ENCODE measurements around the gene SLC9A6.
"Not testable (repeated sequence)": the region's sequence is repeated elsewhere in the genome, so short reads cannot be mapped to it uniquely, and the experiment has no call there.

Gene SLC9A6

GRCh38 chrX:136034668-136035067 lies 49.4 kb downstream of the SLC9A6 start:
- in situ Hi-C loops (cut with HindIII; ENCODE audit: low pct_unique_long_range_greater_than_20kb, low sequenced_read_pairs), result no loop called here

GRCh38 chrX:136035663-136036062 lies 50.4 kb downstream of the SLC9A6 start:
- TF ChIP-seq JUND (IDR thresholded peaks at IDR 0.05; ENCODE audit: low read depth), result no peak
- in situ Hi-C loops (cut with HindIII; ENCODE audit: low pct_unique_long_range_greater_than_20kb, low sequenced_read_pairs), result no loop called here
- DNase-seq (ENCODE audit: low read depth in 1 of 2, low spot score in 1 of 2), result no peak

More at GRCh38 chrX:136034668-136035067, 49.4 kb downstream of the SLC9A6 start:
- no peak for DNase-seq (ENCODE audit: low read depth in 1 of 2, low spot score in 1 of 2)
- TF ChIP-seq JUND (IDR thresholded peaks at IDR 0.05; ENCODE audit: low read depth), result no peak

- no peak for TF ChIP-seq JUND (IDR thresholded peaks at IDR 0.05; ENCODE audit: low read depth)
These were observed 54.2 kb downstream of the SLC9A6 start for GRCh38 chrX:136039485-136039884.

GRCh38 chrX:136039968-136040367 lies 54.7 kb downstream of the SLC9A6 start:
- TF ChIP-seq JUND (IDR thresholded peaks at IDR 0.05; ENCODE audit: low read depth), result no peak
- DNase-seq (ENCODE audit: low read depth in 1 of 2, low spot score in 1 of 2), result no peak
- in situ Hi-C loops (cut with HindIII; ENCODE audit: low pct_unique_long_range_greater_than_20kb, low sequenced_read_pairs), result no loop called here

More at GRCh38 chrX:136039485-136039884, 54.2 kb downstream of the SLC9A6 start:
- in situ Hi-C loops (cut with HindIII; ENCODE audit: low pct_unique_long_range_greater_than_20kb, low sequenced_read_pairs), result no loop called here
- no peak for DNase-seq (ENCODE audit: low read depth in 1 of 2, low spot score in 1 of 2)

GRCh38 chrX:136041254-136041812 lies 56.1 kb downstream of the SLC9A6 start:
- in situ Hi-C loops (cut with HindIII; ENCODE audit: low pct_unique_long_range_greater_than_20kb, low sequenced_read_pairs), result no loop called here

GRCh38 chrX:136045008-136045407 lies 59.8 kb downstream of the SLC9A6 start:
- DNase-seq (ENCODE audit: low read depth in 1 of 2, low spot score in 1 of 2), result no peak
- in situ Hi-C loops (cut with HindIII; ENCODE audit: low pct_unique_long_range_greater_than_20kb, low sequenced_read_pairs), result no loop called here
- no peak for TF ChIP-seq JUND (IDR thresholded peaks at IDR 0.05; ENCODE audit: low read depth)

More at GRCh38 chrX:136041254-136041812, 56.1 kb downstream of the SLC9A6 start:
- DNase-seq (ENCODE audit: low read depth in 1 of 2, low spot score in 1 of 2), result no peak
- TF ChIP-seq JUND (IDR thresholded peaks at IDR 0.05; ENCODE audit: low read depth), result no peak

GRCh38 chrX:136046295-136047015 lies 61.2 kb downstream of the SLC9A6 start:
- no peak for DNase-seq (ENCODE audit: low read depth in 1 of 2, low spot score in 1 of 2)
- in situ Hi-C loops (cut with HindIII; ENCODE audit: low pct_unique_long_range_greater_than_20kb, low sequenced_read_pairs), result no loop called here
- no peak for TF ChIP-seq JUND (IDR thresholded peaks at IDR 0.05; ENCODE audit: low read depth)

GRCh38 chrX:136047016-136047642 lies 61.9 kb downstream of the SLC9A6 start:
- no peak for DNase-seq (ENCODE audit: low read depth in 1 of 2, low spot score in 1 of 2)
- TF ChIP-seq JUND (IDR thresholded peaks at IDR 0.05; ENCODE audit: low read depth), result no peak
- in situ Hi-C loops (cut with HindIII; ENCODE audit: low pct_unique_long_range_greater_than_20kb, low sequenced_read_pairs), result no loop called here

- TF ChIP-seq JUND (IDR thresholded peaks at IDR 0.05; ENCODE audit: low read depth), result no peak
- in situ Hi-C loops (cut with HindIII; ENCODE audit: low pct_unique_long_range_greater_than_20kb, low sequenced_read_pairs), result no loop called here
- no peak for DNase-seq (ENCODE audit: low read depth in 1 of 2, low spot score in 1 of 2)
These were observed 62.7 kb downstream of the SLC9A6 start for GRCh38 chrX:136047969-136048368.

GRCh38 chrX:136048446-136048845 lies 63.2 kb downstream of the SLC9A6 start:
- DNase-seq (ENCODE audit: low read depth in 1 of 2, low spot score in 1 of 2), result no peak
- in situ Hi-C loops (cut with HindIII; ENCODE audit: low pct_unique_long_range_greater_than_20kb, low sequenced_read_pairs), result no loop called here
- TF ChIP-seq JUND (IDR thresholded peaks at IDR 0.05; ENCODE audit: low read depth), result no peak

GRCh38 chrX:136049608-136050007 lies 64.4 kb downstream of the SLC9A6 start:
- no peak for DNase-seq (ENCODE audit: low read depth in 1 of 2, low spot score in 1 of 2)
- TF ChIP-seq JUND (IDR thresholded peaks at IDR 0.05; ENCODE audit: low read depth), result no peak
- in situ Hi-C loops (cut with HindIII; ENCODE audit: low pct_unique_long_range_greater_than_20kb, low sequenced_read_pairs), result no loop called here

- in situ Hi-C loops (cut with HindIII; ENCODE audit: low pct_unique_long_range_greater_than_20kb, low sequenced_read_pairs); DNase-seq (ENCODE audit: low read depth in 1 of 2, low spot score in 1 of 2): not testable (repeated sequence)
These were observed 65.6 kb downstream of the SLC9A6 start for GRCh38 chrX:136050875-136051274.

- TF ChIP-seq JUND (IDR thresholded peaks at IDR 0.05; ENCODE audit: low read depth), result no peak
- in situ Hi-C loops (cut with HindIII; ENCODE audit: low pct_unique_long_range_greater_than_20kb, low sequenced_read_pairs), result no loop called here
- DNase-seq (ENCODE audit: low read depth in 1 of 2, low spot score in 1 of 2), result no peak
These were observed 66.4 kb downstream of the SLC9A6 start for GRCh38 chrX:136051611-136052010.
